Gastrocnemius medialis (tissue), 4 donors: Measurements from ENCODE around the gene CAMTA1.

Source experiments
- CTCF ChIP-seq, 5 experiments: fragments of 450-650 bp in 3 of 5; fragments of 200-600 bp in 2 of 5; sonication (generic) in 2 of 5; IDR thresholded peaks in 4 of 5; conservative IDR thresholded peaks in 1 of 5; 1 replicate in 4 of 5; 2 replicates in 1 of 5; pipeline ENCODE4 v1.5.1; 2016 to 2019; ENCODE audit warnings: antibody characterized with exemption in 5 of 5, mild to moderate bottlenecking in 3 of 5, moderate library complexity in 3 of 5
- POLR2A ChIP-seq, 2 donors: fragments of 450-650 bp; IDR thresholded peaks; one replicate each; pipeline ENCODE4 v1.6.1; 2017; ENCODE audit warnings: antibody characterized with exemption in 2 of 2, mild to moderate bottlenecking in 2 of 2, moderate library complexity in 2 of 2

GRCh38 chr1:7707527-7707926 is 922.3 kb downstream of the CAMTA1 start:
- TF ChIP-seq CTCF (IDR thresholded peaks at IDR 0.05 in 4 of 5, conservative IDR thresholded peaks at IDR 0.05 in 1 of 5) (no peak), POLR2A (IDR thresholded peaks at IDR 0.05) (no peak)
